ENCODE measurements around the gene DGUOK. TPM values are rescaled to one million over a fixed set of nuclear protein-coding genes. Genes with fewer than 3 reads are reported as not detected.

DGUOK gene
- total and polyA plus RNA-seq, 2 experiments from 2014 or later = 68.4 to 287 TPM

DNA sequence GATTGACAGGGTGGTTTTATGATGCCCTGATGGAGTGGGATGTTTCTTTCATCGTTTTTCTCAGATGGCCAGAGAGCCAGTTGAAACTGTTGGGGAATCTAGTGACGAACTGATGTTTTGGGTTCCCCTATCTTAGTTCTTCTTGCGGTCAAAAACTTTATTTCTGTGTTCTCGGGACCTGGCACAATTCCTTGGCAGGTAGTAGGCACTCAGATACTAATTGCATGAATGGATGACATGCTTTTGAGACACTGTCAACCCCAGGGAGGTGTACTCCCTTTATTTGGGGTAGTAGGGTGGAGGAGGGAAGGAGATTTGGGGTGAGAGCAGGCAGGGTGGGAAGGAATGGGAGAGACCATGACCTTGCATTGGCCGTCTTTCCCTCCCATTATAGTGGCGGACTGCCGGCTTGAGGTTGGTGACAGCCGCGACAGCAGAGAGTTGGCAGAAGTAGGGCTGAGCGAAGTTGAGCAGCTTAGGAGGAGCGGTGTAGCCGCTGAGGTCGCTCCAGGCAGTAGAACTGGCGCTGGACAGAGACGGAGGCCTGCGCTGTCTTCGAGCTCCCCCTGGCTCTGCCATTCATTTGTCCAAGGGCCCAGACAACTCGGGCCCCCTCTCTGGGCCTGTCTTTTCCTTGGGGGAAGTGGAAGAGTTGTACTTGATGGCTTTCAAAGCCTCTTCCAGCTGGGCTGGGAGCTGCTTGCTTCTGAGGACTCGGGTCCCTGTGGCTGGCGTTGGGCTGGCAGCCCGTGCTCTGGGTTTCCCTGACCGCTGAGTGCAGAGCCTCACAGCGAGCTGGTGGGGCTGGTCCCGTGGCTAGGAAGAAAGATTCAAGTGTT is 60.6 kb downstream of the DGUOK start:
- Mint-ChIP-seq H3K9me3 (no peaks in the 10 kb centered on the region), H3K27ac (no peak overlapping the region), H3K4me3 (peak overlapping the region; percentile 81), H3K4me1 (peaks cover 52% of the 10 kb centered on the region), H3K36me3 (ENCODE audit: low read depth) (peaks cover 43% of the 10 kb centered on the region), H3K27me3 (ENCODE audit: insufficient read depth, low read depth, poor library complexity) (peaks cover 36% of the 10 kb centered on the region)
- peak overlapping the region; percentile 38 for H3K4me3 ChIP-seq
- H3K4me2 ChIP-seq = peak overlapping the region; percentile 93
- H3K9me2 ChIP-seq (ENCODE audit: insufficient read depth) = no peaks in the 10 kb centered on the region
- peaks cover 46% of the 10 kb centered on the region for H3K4me1 ChIP-seq (ENCODE audit: insufficient read depth)
- H3K79me2 ChIP-seq (replicated peaks; ENCODE audit: insufficient read depth) = peaks cover 64% of the 10 kb centered on the region
- peaks cover 38% of the 10 kb centered on the region for H4K20me1 ChIP-seq (replicated peaks; ENCODE audit: insufficient read depth)
- ATAC-seq (peak; percentile 8), DNase-seq (ENCODE audit: low spot score) (peak; percentile 32)
- peaks cover 22% of the 10 kb centered on the region for H3F3A ChIP-seq (replicated peaks; ENCODE audit: low read depth)
- H3K27me3 ChIP-seq (ENCODE audit: insufficient read depth) = peaks cover 26% of the 10 kb centered on the region
- TF ChIP-seq ZNF331 (CRISPR knock-in tag; IDR thresholded peaks at IDR 0.05; ENCODE audit: low read depth) (no peak), EZH2phosphoT487 (IDR thresholded peaks at IDR 0.05; ENCODE audit: unreplicated experiment) (no peak), CREB1 (CRISPR knock-in tag; IDR thresholded peaks at IDR 0.05; ENCODE audit: low read depth) (no peak), STAT1 (IDR thresholded peaks at IDR 0.05; ENCODE audit: unreplicated experiment) (no peak), NANOG (IDR thresholded peaks at IDR 0.05; ENCODE audit: borderline replicate concordance) (no peak)
- TF ChIP-seq, protein P1, sequence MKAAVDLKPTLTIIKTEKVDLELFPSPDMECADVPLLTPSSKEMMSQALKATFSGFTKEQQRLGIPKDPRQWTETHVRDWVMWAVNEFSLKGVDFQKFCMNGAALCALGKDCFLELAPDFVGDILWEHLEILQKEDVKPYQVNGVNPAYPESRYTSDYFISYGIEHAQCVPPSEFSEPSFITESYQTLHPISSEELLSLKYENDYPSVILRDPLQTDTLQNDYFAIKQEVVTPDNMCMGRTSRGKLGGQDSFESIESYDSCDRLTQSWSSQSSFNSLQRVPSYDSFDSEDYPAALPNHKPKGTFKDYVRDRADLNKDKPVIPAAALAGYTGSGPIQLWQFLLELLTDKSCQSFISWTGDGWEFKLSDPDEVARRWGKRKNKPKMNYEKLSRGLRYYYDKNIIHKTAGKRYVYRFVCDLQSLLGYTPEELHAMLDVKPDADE (IDR thresholded peaks at IDR 0.05) = no peak
- TF ChIP-seq, protein P2, sequence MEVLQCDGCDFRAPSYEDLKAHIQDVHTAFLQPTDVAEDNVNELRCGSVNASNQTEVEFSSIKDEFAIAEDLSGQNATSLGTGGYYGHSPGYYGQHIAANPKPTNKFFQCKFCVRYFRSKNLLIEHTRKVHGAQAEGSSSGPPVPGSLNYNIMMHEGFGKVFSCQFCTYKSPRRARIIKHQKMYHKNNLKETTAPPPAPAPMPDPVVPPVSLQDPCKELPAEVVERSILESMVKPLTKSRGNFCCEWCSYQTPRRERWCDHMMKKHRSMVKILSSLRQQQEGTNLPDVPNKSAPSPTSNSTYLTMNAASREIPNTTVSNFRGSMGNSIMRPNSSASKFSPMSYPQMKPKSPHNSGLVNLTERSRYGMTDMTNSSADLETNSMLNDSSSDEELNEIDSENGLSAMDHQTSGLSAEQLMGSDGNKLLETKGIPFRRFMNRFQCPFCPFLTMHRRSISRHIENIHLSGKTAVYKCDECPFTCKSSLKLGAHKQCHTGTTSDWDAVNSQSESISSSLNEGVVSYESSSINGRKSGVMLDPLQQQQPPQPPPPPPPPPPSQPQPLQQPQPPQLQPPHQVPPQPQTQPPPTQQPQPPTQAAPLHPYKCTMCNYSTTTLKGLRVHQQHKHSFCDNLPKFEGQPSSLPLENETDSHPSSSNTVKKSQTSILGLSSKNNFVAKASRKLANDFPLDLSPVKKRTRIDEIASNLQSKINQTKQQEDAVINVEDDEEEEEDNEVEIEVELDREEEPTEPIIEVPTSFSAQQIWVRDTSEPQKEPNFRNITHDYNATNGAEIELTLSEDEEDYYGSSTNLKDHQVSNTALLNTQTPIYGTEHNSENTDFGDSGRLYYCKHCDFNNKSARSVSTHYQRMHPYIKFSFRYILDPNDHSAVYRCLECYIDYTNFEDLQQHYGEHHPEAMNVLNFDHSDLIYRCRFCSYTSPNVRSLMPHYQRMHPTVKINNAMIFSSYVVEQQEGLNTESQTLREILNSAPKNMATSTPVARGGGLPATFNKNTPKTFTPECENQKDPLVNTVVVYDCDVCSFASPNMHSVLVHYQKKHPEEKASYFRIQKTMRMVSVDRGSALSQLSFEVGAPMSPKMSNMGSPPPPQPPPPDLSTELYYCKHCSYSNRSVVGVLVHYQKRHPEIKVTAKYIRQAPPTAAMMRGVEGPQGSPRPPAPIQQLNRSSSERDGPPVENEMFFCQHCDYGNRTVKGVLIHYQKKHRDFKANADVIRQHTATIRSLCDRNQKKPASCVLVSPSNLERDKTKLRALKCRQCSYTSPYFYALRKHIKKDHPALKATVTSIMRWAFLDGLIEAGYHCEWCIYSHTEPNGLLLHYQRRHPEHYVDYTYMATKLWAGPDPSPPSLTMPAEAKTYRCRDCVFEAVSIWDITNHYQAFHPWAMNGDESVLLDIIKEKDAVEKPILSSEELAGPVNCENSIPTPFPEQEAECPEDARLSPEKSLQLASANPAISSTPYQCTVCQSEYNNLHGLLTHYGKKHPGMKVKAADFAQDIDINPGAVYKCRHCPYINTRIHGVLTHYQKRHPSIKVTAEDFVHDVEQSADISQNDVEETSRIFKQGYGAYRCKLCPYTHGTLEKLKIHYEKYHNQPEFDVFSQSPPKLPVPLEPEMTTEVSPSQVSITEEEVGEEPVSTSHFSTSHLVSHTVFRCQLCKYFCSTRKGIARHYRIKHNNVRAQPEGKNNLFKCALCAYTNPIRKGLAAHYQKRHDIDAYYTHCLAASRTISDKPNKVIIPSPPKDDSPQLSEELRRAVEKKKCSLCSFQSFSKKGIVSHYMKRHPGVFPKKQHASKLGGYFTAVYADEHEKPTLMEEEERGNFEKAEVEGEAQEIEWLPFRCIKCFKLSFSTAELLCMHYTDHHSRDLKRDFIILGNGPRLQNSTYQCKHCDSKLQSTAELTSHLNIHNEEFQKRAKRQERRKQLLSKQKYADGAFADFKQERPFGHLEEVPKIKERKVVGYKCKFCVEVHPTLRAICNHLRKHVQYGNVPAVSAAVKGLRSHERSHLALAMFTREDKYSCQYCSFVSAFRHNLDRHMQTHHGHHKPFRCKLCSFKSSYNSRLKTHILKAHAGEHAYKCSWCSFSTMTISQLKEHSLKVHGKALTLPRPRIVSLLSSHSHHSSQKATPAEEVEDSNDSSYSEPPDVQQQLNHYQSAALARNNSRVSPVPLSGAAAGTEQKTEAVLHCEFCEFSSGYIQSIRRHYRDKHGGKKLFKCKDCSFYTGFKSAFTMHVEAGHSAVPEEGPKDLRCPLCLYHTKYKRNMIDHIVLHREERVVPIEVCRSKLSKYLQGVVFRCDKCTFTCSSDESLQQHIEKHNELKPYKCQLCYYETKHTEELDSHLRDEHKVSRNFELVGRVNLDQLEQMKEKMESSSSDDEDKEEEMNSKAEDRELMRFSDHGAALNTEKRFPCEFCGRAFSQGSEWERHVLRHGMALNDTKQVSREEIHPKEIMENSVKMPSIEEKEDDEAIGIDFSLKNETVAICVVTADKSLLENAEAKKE (CRISPR knock-in tag; IDR thresholded peaks at IDR 0.05) = no peak
- TF ChIP-seq, protein P3, sequence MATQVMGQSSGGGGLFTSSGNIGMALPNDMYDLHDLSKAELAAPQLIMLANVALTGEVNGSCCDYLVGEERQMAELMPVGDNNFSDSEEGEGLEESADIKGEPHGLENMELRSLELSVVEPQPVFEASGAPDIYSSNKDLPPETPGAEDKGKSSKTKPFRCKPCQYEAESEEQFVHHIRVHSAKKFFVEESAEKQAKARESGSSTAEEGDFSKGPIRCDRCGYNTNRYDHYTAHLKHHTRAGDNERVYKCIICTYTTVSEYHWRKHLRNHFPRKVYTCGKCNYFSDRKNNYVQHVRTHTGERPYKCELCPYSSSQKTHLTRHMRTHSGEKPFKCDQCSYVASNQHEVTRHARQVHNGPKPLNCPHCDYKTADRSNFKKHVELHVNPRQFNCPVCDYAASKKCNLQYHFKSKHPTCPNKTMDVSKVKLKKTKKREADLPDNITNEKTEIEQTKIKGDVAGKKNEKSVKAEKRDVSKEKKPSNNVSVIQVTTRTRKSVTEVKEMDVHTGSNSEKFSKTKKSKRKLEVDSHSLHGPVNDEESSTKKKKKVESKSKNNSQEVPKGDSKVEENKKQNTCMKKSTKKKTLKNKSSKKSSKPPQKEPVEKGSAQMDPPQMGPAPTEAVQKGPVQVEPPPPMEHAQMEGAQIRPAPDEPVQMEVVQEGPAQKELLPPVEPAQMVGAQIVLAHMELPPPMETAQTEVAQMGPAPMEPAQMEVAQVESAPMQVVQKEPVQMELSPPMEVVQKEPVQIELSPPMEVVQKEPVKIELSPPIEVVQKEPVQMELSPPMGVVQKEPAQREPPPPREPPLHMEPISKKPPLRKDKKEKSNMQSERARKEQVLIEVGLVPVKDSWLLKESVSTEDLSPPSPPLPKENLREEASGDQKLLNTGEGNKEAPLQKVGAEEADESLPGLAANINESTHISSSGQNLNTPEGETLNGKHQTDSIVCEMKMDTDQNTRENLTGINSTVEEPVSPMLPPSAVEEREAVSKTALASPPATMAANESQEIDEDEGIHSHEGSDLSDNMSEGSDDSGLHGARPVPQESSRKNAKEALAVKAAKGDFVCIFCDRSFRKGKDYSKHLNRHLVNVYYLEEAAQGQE (IDR thresholded peaks at IDR 0.05; ENCODE audit: unreplicated experiment) = peak; percentile 53
- TF ChIP-seq, protein P4, sequence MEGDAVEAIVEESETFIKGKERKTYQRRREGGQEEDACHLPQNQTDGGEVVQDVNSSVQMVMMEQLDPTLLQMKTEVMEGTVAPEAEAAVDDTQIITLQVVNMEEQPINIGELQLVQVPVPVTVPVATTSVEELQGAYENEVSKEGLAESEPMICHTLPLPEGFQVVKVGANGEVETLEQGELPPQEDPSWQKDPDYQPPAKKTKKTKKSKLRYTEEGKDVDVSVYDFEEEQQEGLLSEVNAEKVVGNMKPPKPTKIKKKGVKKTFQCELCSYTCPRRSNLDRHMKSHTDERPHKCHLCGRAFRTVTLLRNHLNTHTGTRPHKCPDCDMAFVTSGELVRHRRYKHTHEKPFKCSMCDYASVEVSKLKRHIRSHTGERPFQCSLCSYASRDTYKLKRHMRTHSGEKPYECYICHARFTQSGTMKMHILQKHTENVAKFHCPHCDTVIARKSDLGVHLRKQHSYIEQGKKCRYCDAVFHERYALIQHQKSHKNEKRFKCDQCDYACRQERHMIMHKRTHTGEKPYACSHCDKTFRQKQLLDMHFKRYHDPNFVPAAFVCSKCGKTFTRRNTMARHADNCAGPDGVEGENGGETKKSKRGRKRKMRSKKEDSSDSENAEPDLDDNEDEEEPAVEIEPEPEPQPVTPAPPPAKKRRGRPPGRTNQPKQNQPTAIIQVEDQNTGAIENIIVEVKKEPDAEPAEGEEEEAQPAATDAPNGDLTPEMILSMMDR (conservative IDR thresholded peaks at IDR 0.05; ENCODE audit: low read depth in 2 of 2) = peak in 1 of 2 experiments; percentile 25; a peak in 2 of 4 replicates
- no peak overlapping the region for H3K27ac ChIP-seq (ENCODE audit: low read depth)
- H3K36me3 ChIP-seq (ENCODE audit: insufficient read depth) = peaks cover 5% of the 10 kb centered on the region; the same call in 1 of the 2 replicates
- no peak overlapping the region for H2AFZ ChIP-seq

All from GM23338 (cell line).